ENCODE data around the gene FAM78A. TPM values are rescaled to one million over a fixed set of nuclear protein-coding genes. Genes with fewer than 3 reads are reported as not detected.
A peak's percentile ranks its signal among the peaks of the same experiment; 100 is the strongest.

Gene FAM78A
- total RNA-seq, 1 experiment from 2014 or later, result 3.0 TPM

DNA sequence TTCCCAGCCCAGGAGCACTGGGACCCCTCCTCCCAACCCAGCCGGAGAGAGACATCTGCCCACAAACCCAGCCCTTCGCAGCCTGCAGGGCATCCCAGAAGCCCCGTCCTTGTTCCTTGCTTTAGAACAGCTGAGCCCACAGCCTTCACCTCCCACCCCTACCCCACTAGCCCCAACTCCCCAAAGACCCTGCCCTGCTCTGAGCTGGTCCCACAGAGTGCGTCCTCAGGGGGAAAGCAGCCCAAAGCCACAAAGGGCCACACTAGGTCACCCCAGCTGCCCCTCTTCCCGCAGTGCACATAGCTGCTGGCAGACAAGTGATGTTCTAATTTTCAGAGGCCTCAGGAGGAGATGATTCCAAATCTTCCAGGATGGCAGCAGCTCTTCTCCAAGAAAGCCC, 22.0 kb upstream of the FAM78A start (continued):
- TF ChIP-seq, protein P1, sequence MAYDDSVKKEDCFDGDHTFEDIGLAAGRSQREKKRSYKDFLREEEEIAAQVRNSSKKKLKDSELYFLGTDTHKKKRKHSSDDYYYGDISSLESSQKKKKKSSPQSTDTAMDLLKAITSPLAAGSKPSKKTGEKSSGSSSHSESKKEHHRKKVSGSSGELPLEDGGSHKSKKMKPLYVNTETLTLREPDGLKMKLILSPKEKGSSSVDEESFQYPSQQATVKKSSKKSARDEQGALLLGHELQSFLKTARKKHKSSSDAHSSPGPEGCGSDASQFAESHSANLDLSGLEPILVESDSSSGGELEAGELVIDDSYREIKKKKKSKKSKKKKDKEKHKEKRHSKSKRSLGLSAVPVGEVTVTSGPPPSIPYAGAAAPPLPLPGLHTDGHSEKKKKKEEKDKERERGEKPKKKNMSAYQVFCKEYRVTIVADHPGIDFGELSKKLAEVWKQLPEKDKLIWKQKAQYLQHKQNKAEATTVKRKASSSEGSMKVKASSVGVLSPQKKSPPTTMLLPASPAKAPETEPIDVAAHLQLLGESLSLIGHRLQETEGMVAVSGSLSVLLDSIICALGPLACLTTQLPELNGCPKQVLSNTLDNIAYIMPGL (CRISPR knock-in tag; IDR thresholded peaks at IDR 0.05), result no peak
- TF ChIP-seq, protein P2, sequence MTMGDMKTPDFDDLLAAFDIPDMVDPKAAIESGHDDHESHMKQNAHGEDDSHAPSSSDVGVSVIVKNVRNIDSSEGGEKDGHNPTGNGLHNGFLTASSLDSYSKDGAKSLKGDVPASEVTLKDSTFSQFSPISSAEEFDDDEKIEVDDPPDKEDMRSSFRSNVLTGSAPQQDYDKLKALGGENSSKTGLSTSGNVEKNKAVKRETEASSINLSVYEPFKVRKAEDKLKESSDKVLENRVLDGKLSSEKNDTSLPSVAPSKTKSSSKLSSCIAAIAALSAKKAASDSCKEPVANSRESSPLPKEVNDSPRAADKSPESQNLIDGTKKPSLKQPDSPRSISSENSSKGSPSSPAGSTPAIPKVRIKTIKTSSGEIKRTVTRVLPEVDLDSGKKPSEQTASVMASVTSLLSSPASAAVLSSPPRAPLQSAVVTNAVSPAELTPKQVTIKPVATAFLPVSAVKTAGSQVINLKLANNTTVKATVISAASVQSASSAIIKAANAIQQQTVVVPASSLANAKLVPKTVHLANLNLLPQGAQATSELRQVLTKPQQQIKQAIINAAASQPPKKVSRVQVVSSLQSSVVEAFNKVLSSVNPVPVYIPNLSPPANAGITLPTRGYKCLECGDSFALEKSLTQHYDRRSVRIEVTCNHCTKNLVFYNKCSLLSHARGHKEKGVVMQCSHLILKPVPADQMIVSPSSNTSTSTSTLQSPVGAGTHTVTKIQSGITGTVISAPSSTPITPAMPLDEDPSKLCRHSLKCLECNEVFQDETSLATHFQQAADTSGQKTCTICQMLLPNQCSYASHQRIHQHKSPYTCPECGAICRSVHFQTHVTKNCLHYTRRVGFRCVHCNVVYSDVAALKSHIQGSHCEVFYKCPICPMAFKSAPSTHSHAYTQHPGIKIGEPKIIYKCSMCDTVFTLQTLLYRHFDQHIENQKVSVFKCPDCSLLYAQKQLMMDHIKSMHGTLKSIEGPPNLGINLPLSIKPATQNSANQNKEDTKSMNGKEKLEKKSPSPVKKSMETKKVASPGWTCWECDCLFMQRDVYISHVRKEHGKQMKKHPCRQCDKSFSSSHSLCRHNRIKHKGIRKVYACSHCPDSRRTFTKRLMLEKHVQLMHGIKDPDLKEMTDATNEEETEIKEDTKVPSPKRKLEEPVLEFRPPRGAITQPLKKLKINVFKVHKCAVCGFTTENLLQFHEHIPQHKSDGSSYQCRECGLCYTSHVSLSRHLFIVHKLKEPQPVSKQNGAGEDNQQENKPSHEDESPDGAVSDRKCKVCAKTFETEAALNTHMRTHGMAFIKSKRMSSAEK (CRISPR knock-in tag; IDR thresholded peaks at IDR 0.05; ENCODE audit: borderline replicate concordance), result no peak
- TF ChIP-seq FOXK1 (CRISPR knock-in tag; IDR thresholded peaks at IDR 0.05) (no peak), GABPB1 (CRISPR knock-in tag; IDR thresholded peaks at IDR 0.05) (no peak)

DNA sequence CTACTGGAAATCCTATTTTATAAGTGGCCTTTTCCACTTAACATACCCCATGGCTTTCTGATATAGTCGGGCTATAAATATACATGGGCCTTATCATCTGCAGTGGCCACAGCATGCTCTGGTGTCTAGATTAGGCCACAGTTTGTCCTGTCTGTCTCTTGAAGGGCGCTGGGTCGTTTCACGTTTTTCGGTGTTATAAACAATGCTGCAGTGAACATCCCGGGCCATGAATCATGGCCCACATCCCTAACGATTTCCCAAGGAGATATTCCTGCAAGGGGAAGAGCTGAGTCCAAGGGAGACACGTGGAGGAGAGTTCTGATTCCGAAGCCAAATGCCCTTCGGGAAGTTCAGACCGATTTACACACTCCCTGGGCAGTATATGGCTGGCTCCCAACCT, 21.6 kb upstream of the FAM78A start:
- no peaks in the 10 kb centered on the region for H3K27me3 Mint-ChIP-seq (ENCODE audit: low read depth)
- DNase-seq (ENCODE audit: low spot score) (no peak), ATAC-seq (no peak)
- TF ChIP-seq NR2C2 (CRISPR knock-in tag; IDR thresholded peaks at IDR 0.05) (no peak), ZNF263 (CRISPR knock-in tag; IDR thresholded peaks at IDR 0.05; ENCODE audit: low read depth) (no peak)
- TF ChIP-seq, protein P3, sequence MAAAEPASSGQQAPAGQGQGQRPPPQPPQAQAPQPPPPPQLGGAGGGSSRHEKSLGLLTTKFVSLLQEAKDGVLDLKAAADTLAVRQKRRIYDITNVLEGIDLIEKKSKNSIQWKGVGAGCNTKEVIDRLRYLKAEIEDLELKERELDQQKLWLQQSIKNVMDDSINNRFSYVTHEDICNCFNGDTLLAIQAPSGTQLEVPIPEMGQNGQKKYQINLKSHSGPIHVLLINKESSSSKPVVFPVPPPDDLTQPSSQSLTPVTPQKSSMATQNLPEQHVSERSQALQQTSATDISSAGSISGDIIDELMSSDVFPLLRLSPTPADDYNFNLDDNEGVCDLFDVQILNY (CRISPR knock-in tag; IDR thresholded peaks at IDR 0.05), result no peak
- TF ChIP-seq, protein P4, sequence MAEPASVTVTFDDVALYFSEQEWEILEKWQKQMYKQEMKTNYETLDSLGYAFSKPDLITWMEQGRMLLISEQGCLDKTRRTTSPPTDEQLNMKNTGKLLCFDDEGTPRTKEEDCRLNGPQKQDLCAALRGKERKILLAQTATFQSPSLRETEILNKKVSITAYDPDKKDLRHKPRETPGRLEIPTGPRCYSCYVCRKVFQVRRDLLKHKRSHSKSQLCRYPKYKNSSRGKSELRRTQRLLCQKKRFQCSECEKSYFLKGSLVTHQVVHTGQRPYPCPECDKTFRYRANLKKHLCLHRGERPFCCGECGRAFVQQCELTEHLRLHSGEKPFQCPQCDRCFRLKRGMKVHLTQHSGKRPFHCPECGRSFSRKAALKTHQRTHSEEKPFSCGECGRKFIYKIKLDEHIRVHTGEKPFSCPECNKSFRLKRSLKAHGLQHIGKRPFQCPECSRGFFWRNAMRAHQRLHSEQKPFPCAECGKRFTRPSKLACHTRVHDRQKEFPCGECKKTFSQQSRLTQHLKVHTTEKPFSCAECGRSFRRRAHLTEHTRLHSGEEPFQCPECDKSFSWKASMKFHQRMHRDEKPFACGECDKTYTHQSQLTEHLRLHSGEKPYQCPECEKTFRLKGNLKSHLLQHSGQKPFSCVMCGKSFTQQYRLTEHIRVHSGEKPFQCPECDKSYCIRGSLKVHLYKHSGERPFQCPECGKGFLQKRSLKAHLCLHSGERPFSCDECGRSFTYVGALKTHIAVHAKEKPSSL (CRISPR knock-in tag; conservative IDR thresholded peaks at IDR 0.05), result no peak
- H3K4me1 Mint-ChIP-seq, result no peaks in the 10 kb centered on the region
- CTCF ChIA-PET, result interaction anchor here (3.6 kb wide), 1 partner anchor 38 kb away, joined by 12 read pairs; no protein-coding TSS in a partner anchor
- POLR2A ChIA-PET, result interaction anchor here (1.0 kb wide), 1 partner anchor 41 kb away, joined by 3 read pairs; no protein-coding TSS in a partner anchor
- no peak overlapping the region for H3K4me3 Mint-ChIP-seq
- peak overlapping the region; percentile 30 for H3K27ac Mint-ChIP-seq
- no peaks in the 10 kb centered on the region for H3K9me3 Mint-ChIP-seq
- no peaks in the 10 kb centered on the region for H3K36me3 Mint-ChIP-seq

DNA sequence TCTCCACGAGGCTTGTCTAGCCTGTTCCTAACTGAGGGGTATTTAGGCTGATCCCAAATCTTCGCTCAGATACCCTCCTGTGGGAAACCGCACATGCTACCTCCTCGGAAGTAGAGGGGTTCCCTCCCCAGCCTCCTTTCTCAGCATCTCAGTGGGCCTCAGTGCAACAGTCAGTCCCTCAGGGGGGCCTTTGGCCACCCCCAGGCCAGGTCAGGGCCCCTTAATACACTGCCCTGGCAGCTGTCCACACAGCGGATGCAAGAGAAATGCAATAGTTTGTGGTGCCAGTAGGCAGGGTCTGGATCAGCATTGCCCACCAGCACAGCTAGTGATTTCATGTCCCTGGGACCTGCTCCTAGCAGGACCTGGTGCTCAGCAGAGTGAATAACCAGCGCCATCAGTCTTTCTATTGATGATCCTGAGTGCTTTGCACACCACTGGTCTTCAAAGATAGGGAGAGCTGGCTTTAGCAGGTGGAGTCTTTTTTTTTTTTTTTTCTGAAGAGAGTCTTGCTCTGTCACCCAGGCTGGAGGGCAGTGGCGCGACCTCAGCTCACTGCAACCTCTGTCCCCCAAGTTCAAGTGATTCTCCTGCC, 20.7 kb upstream of the FAM78A start:
- TF ChIP-seq, protein P5, sequence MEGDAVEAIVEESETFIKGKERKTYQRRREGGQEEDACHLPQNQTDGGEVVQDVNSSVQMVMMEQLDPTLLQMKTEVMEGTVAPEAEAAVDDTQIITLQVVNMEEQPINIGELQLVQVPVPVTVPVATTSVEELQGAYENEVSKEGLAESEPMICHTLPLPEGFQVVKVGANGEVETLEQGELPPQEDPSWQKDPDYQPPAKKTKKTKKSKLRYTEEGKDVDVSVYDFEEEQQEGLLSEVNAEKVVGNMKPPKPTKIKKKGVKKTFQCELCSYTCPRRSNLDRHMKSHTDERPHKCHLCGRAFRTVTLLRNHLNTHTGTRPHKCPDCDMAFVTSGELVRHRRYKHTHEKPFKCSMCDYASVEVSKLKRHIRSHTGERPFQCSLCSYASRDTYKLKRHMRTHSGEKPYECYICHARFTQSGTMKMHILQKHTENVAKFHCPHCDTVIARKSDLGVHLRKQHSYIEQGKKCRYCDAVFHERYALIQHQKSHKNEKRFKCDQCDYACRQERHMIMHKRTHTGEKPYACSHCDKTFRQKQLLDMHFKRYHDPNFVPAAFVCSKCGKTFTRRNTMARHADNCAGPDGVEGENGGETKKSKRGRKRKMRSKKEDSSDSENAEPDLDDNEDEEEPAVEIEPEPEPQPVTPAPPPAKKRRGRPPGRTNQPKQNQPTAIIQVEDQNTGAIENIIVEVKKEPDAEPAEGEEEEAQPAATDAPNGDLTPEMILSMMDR (IDR thresholded peaks at IDR 0.05), result no peak
- TF ChIP-seq EMX1 (CRISPR knock-in tag; IDR thresholded peaks at IDR 0.05) (no peak), GABPB1 (CRISPR knock-in tag; IDR thresholded peaks at IDR 0.05) (no peak)
- TF ChIP-seq, protein P6, sequence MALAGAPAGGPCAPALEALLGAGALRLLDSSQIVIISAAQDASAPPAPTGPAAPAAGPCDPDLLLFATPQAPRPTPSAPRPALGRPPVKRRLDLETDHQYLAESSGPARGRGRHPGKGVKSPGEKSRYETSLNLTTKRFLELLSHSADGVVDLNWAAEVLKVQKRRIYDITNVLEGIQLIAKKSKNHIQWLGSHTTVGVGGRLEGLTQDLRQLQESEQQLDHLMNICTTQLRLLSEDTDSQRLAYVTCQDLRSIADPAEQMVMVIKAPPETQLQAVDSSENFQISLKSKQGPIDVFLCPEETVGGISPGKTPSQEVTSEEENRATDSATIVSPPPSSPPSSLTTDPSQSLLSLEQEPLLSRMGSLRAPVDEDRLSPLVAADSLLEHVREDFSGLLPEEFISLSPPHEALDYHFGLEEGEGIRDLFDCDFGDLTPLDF (CRISPR knock-in tag; IDR thresholded peaks at IDR 0.05), result no peak
- H3K36me3 Mint-ChIP-seq, result no peaks in the 10 kb centered on the region
- DNase-seq (ENCODE audit: low spot score) (no peak), ATAC-seq (no peak)
- ChIA-PET CTCF (interaction anchor here (3.6 kb wide), 1 partner anchor 39 kb away, joined by 12 read pairs; no protein-coding TSS in a partner anchor), POLR2A (interaction anchor here (1.0 kb wide), 1 partner anchor 41 kb away, joined by 3 read pairs; no protein-coding TSS in a partner anchor)
- no peaks in the 10 kb centered on the region for H3K27me3 Mint-ChIP-seq (ENCODE audit: low read depth)
- no peak overlapping the region; the same call in 1 of the 2 replicates for H3K27ac Mint-ChIP-seq
- no peak overlapping the region for H3K4me3 Mint-ChIP-seq
- no peaks in the 10 kb centered on the region for H3K4me1 Mint-ChIP-seq
- H3K9me3 Mint-ChIP-seq, result no peaks in the 10 kb centered on the region
